SK-N-SH treated with all-trans-retinoic acid at 6 μM for 48 hours (cell line): ENCODE measurements around the gene USP13.

ENCODE experiments used
- ATAC-seq: fragments of 200-7000 bp; cut with Tn5 transposase; 3 replicates; pipeline ENCODE4 v1.9.1; 2020; ENCODE audit warnings: mild to moderate bottlenecking, moderate library complexity
- BACH2 ChIP-seq: fragments of 250-450 bp; sonication (Bioruptor Pico); IDR thresholded peaks from 2 replicates; pipeline ENCODE4 v1.9.0; 2021; ENCODE audit warnings: mild to moderate bottlenecking, borderline replicate concordance
- CSDC2 ChIP-seq: fragments of 250-450 bp; sonication (Bioruptor Pico); IDR thresholded peaks from 2 replicates; pipeline ENCODE4 v1.5.0; 2020; ENCODE audit warnings: mild to moderate bottlenecking, moderate library complexity
- CSRNP3 ChIP-seq: fragments of 250-450 bp; sonication (Bioruptor Pico); IDR thresholded peaks from 2 replicates; pipeline ENCODE4 v1.5.1; 2021; ENCODE audit warnings: mild to moderate bottlenecking, moderate library complexity
- ESRRG ChIP-seq: fragments of 250-450 bp; sonication (Bioruptor Pico); IDR thresholded peaks from 2 replicates; pipeline ENCODE4 v1.6.1; 2021; ENCODE audit warnings: mild to moderate bottlenecking
- GLIS3 ChIP-seq: fragments of 250-450 bp; sonication (Bioruptor Pico); IDR thresholded peaks from 2 replicates; pipeline ENCODE4 v1.5.0; 2020; ENCODE audit warnings: mild to moderate bottlenecking, moderate library complexity
- ISL1 ChIP-seq: fragments of 250-450 bp; sonication (Bioruptor Pico); IDR thresholded peaks from 2 replicates; pipeline ENCODE4 v2.1.2; 2022; ENCODE audit warnings: mild to moderate bottlenecking, moderate library complexity
- OSR1 ChIP-seq: fragments of 250-450 bp; sonication (Bioruptor Pico); IDR thresholded peaks from 2 replicates; pipeline ENCODE4 v1.8.0; 2022; ENCODE audit warnings: moderate library complexity, mild to moderate bottlenecking, inconsistent platforms
- PATZ1 ChIP-seq: fragments of 250-450 bp; sonication (Bioruptor Pico); IDR thresholded peaks from 2 replicates; pipeline ENCODE4 v1.8.0; 2020; ENCODE audit warnings: mild to moderate bottlenecking, moderate library complexity, borderline replicate concordance
- PPARA ChIP-seq: fragments of 250-450 bp; sonication (Bioruptor Pico); IDR thresholded peaks from 2 replicates; pipeline ENCODE4 v1.5.0; 2020; ENCODE audit warnings: mild to moderate bottlenecking, borderline replicate concordance
- SNAI2 ChIP-seq: fragments of 250-450 bp; sonication (Bioruptor Pico); IDR thresholded peaks from 2 replicates; pipeline ENCODE4 v1.5.0; 2020; ENCODE audit warnings: mild to moderate bottlenecking, moderate library complexity
- TCF4 ChIP-seq: fragments of 250-450 bp; sonication (Bioruptor Pico); IDR thresholded peaks from 2 replicates; pipeline ENCODE4 v1.8.0; 2021; ENCODE audit warnings: mild to moderate bottlenecking, moderate library complexity, borderline replicate concordance
- TOX ChIP-seq: fragments of 250-450 bp; sonication (Bioruptor Pico); IDR thresholded peaks from 2 replicates; pipeline ENCODE4 v1.8.0; 2021; ENCODE audit warnings: mild to moderate bottlenecking, moderate library complexity, borderline replicate concordance
- TSHZ2 ChIP-seq: fragments of 250-450 bp; sonication (Bioruptor Pico); IDR thresholded peaks from 2 replicates; pipeline ENCODE4 v1.5.0; 2020; ENCODE audit warnings: mild to moderate bottlenecking, moderate library complexity
- ZC3H10 ChIP-seq: fragments of 250-450 bp; sonication (Bioruptor Pico); IDR thresholded peaks from 2 replicates; pipeline ENCODE4 v1.5.1; 2021; ENCODE audit warnings: mild to moderate bottlenecking, moderate library complexity
- ZFP3 ChIP-seq: fragments of 250-450 bp; sonication (Bioruptor Pico); IDR thresholded peaks from 2 replicates; pipeline ENCODE4 v1.5.0; 2020; ENCODE audit warnings: mild to moderate bottlenecking, moderate library complexity
- ZFP30 ChIP-seq: fragments of 450-650 bp; formaldehyde crosslinking; IDR thresholded peaks from 2 replicates; pipeline ENCODE4 v1.5.0; 2022; ENCODE audit warnings: mild to moderate bottlenecking, moderate library complexity
- ZNF565 ChIP-seq: fragments of 450-650 bp; formaldehyde crosslinking; conservative IDR thresholded peaks from 2 replicates; pipeline ENCODE4 v1.5.0; 2020; ENCODE audit warnings: low read depth, mild to moderate bottlenecking, moderate library complexity
- ZNF70 ChIP-seq: fragments of 450-650 bp; formaldehyde crosslinking; IDR thresholded peaks from 2 replicates; pipeline ENCODE4 v1.5.0; 2020; ENCODE audit warnings: mild to moderate bottlenecking, moderate library complexity
- ZNF8 ChIP-seq: fragments of 450-650 bp; formaldehyde crosslinking; IDR thresholded peaks from 2 replicates; pipeline ENCODE4 v1.5.0; 2020; ENCODE audit warnings: mild to moderate bottlenecking, moderate library complexity
- TF ChIP-seq, protein P1 (sequence below): fragments of 250-450 bp; sonication (Bioruptor Pico); IDR thresholded peaks from 2 replicates; pipeline ENCODE4 v1.8.0; 2021; ENCODE audit warnings: low read depth, mild to moderate bottlenecking, moderate library complexity, borderline replicate concordance
- TF ChIP-seq, protein P2 (sequence below): fragments of 250-450 bp; sonication (Bioruptor Pico); IDR thresholded peaks from 2 replicates; pipeline ENCODE4 v1.5.1; 2020; ENCODE audit warnings: low read depth, mild to moderate bottlenecking, moderate library complexity

Gene USP13

GRCh38 chr3:179719048-179719734 is 66.4 kb downstream of the USP13 start (continued):
- TF ChIP-seq PPARA (CRISPR knock-in tag) = no peak
- no peak for TF ChIP-seq CSDC2 (CRISPR knock-in tag)
- TF ChIP-seq ZC3H10 (CRISPR knock-in tag) = no peak
- no peak for TF ChIP-seq ZNF8 (CRISPR knock-in tag)
- no peak for TF ChIP-seq PATZ1
- TF ChIP-seq TOX (CRISPR knock-in tag) = no peak
- no peak for TF ChIP-seq TCF4
- no peak for TF ChIP-seq GLIS3 (CRISPR knock-in tag)

- no peak for ATAC-seq
- TF ChIP-seq TOX (CRISPR knock-in tag) (no peak), CSRNP3 (no peak), BACH2 (CRISPR knock-in tag) (no peak), ZFP3 (CRISPR knock-in tag) (no peak), ZFP30 (no peak), TSHZ2 (CRISPR knock-in tag) (no peak), ZC3H10 (CRISPR knock-in tag) (no peak), ZNF70 (CRISPR knock-in tag) (no peak), PATZ1 (no peak), OSR1 (no peak), ZNF565 (CRISPR knock-in tag) (no peak), ZNF8 (CRISPR knock-in tag) (no peak), GLIS3 (CRISPR knock-in tag) (no peak), ISL1 (CRISPR knock-in tag) (no peak), SNAI2 (CRISPR knock-in tag) (no peak), CSDC2 (CRISPR knock-in tag) (no peak), ESRRG (CRISPR knock-in tag) (no peak)
- TF ChIP-seq, protein P1, sequence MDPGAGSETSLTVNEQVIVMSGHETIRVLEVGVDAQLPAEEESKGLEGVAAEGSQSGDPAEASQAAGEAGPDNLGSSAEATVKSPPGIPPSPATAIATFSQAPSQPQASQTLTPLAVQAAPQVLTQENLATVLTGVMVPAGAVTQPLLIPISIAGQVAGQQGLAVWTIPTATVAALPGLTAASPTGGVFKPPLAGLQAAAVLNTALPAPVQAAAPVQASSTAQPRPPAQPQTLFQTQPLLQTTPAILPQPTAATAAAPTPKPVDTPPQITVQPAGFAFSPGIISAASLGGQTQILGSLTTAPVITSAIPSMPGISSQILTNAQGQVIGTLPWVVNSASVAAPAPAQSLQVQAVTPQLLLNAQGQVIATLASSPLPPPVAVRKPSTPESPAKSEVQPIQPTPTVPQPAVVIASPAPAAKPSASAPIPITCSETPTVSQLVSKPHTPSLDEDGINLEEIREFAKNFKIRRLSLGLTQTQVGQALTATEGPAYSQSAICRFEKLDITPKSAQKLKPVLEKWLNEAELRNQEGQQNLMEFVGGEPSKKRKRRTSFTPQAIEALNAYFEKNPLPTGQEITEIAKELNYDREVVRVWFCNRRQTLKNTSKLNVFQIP (CRISPR knock-in tag) = no peak
- TF ChIP-seq, protein P2, sequence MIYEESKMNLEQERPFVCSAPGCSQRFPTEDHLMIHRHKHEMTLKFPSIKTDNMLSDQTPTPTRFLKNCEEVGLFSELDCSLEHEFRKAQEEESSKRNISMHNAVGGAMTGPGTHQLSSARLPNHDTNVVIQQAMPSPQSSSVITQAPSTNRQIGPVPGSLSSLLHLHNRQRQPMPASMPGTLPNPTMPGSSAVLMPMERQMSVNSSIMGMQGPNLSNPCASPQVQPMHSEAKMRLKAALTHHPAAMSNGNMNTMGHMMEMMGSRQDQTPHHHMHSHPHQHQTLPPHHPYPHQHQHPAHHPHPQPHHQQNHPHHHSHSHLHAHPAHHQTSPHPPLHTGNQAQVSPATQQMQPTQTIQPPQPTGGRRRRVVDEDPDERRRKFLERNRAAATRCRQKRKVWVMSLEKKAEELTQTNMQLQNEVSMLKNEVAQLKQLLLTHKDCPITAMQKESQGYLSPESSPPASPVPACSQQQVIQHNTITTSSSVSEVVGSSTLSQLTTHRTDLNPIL = no peak
- TF ChIP-seq, all 23 proteins: peak for 0
These were observed 67.4 kb downstream of the USP13 start for GRCh38 chr3:179720196-179720595.
